H1 (cell line): ENCODE results near the gene GRM5. TPM values are rescaled to one million over a fixed set of nuclear protein-coding genes. Genes with fewer than 3 reads are reported as not detected.

Experiments
- CBX8 ChIP-seq: fragments of 300-800, 300-1000 bp; sonication (generic); IDR thresholded peaks from 2 replicates; pipeline ENCODE4 v1.7.1; 2016; ENCODE audit warnings: low read depth, low read length, borderline replicate concordance
- CEBPB ChIP-seq: IDR thresholded peaks from 2 replicates; pipeline ENCODE4 v1.6.1; 2012; ENCODE audit warnings: low read depth, low read length
- CHD2 ChIP-seq: IDR thresholded peaks from 2 replicates; pipeline ENCODE4 v1.6.1; 2012; ENCODE audit warnings: low read length, improper control_type of control experiment
- KDM1A ChIP-seq: fragments of 200-600, 300-600 bp; sonication (generic); IDR thresholded peaks from 2 replicates; pipeline ENCODE4 v1.7.1; 2016; ENCODE audit warnings: mild to moderate bottlenecking, low read length, borderline replicate concordance
- PHF8 ChIP-seq: fragments of 200-600 bp; sonication (generic); conservative IDR thresholded peaks from 2 replicates; pipeline ENCODE4 v1.7.1; 2012; ENCODE audit warnings: low read depth, mild to moderate bottlenecking, inconsistent platforms, low read length, moderate library complexity
- POLR2AphosphoS5 ChIP-seq: IDR thresholded peaks from 2 replicates; pipeline ENCODE4 v1.6.1; 2011; ENCODE audit warnings: low read depth, low read length
- SIRT6 ChIP-seq: IDR thresholded peaks from one replicate; pipeline ENCODE4 v1.7.1; 2012; ENCODE audit warnings: low read length, inconsistent platforms
- YY1 ChIP-seq: IDR thresholded peaks from 2 replicates; pipeline ENCODE4 v1.6.1; 2011; ENCODE audit warnings: low read depth, mild to moderate bottlenecking, low read length
- polyA plus RNA-seq, 7 experiments: library from polyadenylated mRNA; depleted of rRNA in 3 of 7; stranded (reverse) in 5 of 7; unstranded in 2 of 7; fragments of >200 nt in 5 of 7; fragments of 200-250 nt in 2 of 7; gene quantifications; 1 replicate in 5 of 7; 2 replicates in 1 of 7; 4 replicates in 1 of 7; pipeline versions ENCODE4 v1.2.1 to v1.2.3, GENCODE V29; 2011 to 2013; ENCODE audit warnings: missing spikeins in 2 of 7, mixed read lengths in 2 of 7
- total RNA-seq: library from RNA; stranded (reverse); fragmentation: NEBNext Ultra II Directional; extraction: Animal tissue kit (Norgen Biotek cat#: 25700); gene quantifications from 2 replicates; pipeline ENCODE4 v1.2.1, GENCODE V29; 2021

Gene GRM5
- total and polyA plus RNA-seq, 2 of the 8 experiments (the other 6 are each of a cell fraction or from before 2014, with no cell fraction given), result 0.15 to 0.43 TPM

DNA sequence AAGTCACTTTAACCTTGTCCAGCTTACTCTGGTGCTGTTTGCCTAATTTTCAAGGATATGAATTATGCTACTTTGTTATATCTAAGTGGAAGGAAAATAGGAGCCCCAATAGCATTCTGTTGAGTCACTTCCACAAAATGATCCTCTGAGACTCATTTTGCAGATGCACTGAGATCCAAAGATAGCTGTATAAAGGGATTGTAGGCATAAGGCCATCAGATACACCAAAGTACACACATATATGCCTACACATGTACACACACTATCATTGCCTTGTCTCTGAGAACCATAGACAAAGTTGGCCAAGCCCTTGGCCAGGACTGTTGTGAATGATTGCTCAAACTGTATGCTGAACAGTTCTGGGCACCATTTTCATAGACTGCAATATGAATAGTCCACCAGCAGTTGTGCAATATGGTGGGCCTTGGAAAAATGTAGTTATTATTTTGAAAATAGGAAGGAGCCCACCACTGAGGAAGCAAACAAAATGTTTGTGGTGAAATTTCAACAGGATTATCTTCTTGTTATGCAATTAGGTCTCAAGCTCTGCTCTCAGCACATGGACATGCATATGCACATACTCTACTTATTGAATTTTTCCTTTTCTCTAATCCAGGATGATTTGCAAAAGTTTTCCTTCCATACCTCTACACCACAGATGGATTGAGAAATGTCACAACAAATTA lies 542.3 kb downstream of the GRM5 start (continued):
- TF ChIP-seq CBX8, result no peak
- no peak for TF ChIP-seq PHF8
- TF ChIP-seq SIRT6, result no peak
- no peak for TF ChIP-seq CHD2
- TF ChIP-seq YY1, result no peak
- no peak for TF ChIP-seq CEBPB
- TF ChIP-seq POLR2AphosphoS5, result no peak
- TF ChIP-seq KDM1A, result no peak
